ENCODE results near the gene ALS2.

ALS2 gene

GRCh38 chr2:201669865-201670264 lies 110.9 kb downstream of the ALS2 start:
- no peak for DNase-seq

- no peak for DNase-seq
Observed at GRCh38 chr2:201668402-201668910, 112.3 kb downstream of the ALS2 start.

GRCh38 chr2:201664334-201664733 lies 116.4 kb downstream of the ALS2 start:
- DNase-seq, result no peak

- DNase-seq, result no peak
Observed at GRCh38 chr2:201661366-201661765, 119.4 kb downstream of the ALS2 start.

GRCh38 chr2:201660293-201660895 lies 120.3 kb downstream of the ALS2 start:
- DNase-seq, result no peak

- no peak for DNase-seq
Observed at GRCh38 chr2:201656740-201657139, 124.0 kb downstream of the ALS2 start.

GRCh38 chr2:201656102-201656501 lies 124.6 kb downstream of the ALS2 start:
- no peak for DNase-seq

GRCh38 chr2:201654616-201655384 lies 125.9 kb downstream of the ALS2 start:
- no peak for DNase-seq

GRCh38 chr2:201653221-201653620 lies 127.5 kb downstream of the ALS2 start:
- no peak for DNase-seq

Data from NCI-H1105 (cell line).